Effector memory CD4-positive, alpha-beta T cell (primary cell): Measurements from ENCODE around the gene IL17RA.
"Not testable (repeated sequence)": the region's sequence is repeated elsewhere in the genome, so short reads cannot be mapped to it uniquely, and the experiment has no call there.

Source experiments
- DNase-seq, 3 donors: peaks; one replicate each; pipeline ENCODE4 v3.0.0-alpha.2; 2020
- H3K27ac ChIP-seq: 2 replicates; pipeline ENCODE4 v1.7.0; 2013; ENCODE audit warnings: mild to moderate bottlenecking, low read length, moderate library complexity; ENCODE audit not compliant: insufficient read depth, poor library complexity, severe bottlenecking
- H3K27me3 ChIP-seq: replicated peaks from 2 replicates; pipeline ENCODE4 v1.7.0; 2013; ENCODE audit warnings: mild to moderate bottlenecking, low read length; ENCODE audit not compliant: insufficient read depth, control insufficient read depth, poor library complexity, severe bottlenecking
- H3K36me3 ChIP-seq: 2 replicates; pipeline ENCODE4 v1.7.0; 2013; ENCODE audit warnings: mild to moderate bottlenecking, low read length, moderate library complexity; ENCODE audit not compliant: control insufficient read depth, insufficient read depth
- H3K4me1 ChIP-seq: 2 replicates; pipeline ENCODE4 v1.7.0; 2013; ENCODE audit warnings: low read length, mild to moderate bottlenecking; ENCODE audit not compliant: control insufficient read depth, insufficient read depth, poor library complexity, severe bottlenecking
- H3K4me3 ChIP-seq: 2 replicates; pipeline ENCODE4 v1.7.0; 2013; ENCODE audit warnings: low read length, low read depth, mild to moderate bottlenecking; ENCODE audit not compliant: insufficient read depth, poor library complexity, severe bottlenecking
- H3K9me3 ChIP-seq: 2 replicates; pipeline ENCODE4 v1.7.0; 2013; ENCODE audit warnings: mild to moderate bottlenecking, low read length, moderate library complexity; ENCODE audit not compliant: control insufficient read depth
- total RNA-seq, 3 donors: gene quantifications; one replicate each; lab custom pipeline; 2026; lab: John Stamatoyannopoulos, UW

IL17RA gene, protein sequence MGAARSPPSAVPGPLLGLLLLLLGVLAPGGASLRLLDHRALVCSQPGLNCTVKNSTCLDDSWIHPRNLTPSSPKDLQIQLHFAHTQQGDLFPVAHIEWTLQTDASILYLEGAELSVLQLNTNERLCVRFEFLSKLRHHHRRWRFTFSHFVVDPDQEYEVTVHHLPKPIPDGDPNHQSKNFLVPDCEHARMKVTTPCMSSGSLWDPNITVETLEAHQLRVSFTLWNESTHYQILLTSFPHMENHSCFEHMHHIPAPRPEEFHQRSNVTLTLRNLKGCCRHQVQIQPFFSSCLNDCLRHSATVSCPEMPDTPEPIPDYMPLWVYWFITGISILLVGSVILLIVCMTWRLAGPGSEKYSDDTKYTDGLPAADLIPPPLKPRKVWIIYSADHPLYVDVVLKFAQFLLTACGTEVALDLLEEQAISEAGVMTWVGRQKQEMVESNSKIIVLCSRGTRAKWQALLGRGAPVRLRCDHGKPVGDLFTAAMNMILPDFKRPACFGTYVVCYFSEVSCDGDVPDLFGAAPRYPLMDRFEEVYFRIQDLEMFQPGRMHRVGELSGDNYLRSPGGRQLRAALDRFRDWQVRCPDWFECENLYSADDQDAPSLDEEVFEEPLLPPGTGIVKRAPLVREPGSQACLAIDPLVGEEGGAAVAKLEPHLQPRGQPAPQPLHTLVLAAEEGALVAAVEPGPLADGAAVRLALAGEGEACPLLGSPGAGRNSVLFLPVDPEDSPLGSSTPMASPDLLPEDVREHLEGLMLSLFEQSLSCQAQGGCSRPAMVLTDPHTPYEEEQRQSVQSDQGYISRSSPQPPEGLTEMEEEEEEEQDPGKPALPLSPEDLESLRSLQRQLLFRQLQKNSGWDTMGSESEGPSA
- 95.7 to 134 (median 118) reads per million in 3 donors for total RNA-seq

DNA sequence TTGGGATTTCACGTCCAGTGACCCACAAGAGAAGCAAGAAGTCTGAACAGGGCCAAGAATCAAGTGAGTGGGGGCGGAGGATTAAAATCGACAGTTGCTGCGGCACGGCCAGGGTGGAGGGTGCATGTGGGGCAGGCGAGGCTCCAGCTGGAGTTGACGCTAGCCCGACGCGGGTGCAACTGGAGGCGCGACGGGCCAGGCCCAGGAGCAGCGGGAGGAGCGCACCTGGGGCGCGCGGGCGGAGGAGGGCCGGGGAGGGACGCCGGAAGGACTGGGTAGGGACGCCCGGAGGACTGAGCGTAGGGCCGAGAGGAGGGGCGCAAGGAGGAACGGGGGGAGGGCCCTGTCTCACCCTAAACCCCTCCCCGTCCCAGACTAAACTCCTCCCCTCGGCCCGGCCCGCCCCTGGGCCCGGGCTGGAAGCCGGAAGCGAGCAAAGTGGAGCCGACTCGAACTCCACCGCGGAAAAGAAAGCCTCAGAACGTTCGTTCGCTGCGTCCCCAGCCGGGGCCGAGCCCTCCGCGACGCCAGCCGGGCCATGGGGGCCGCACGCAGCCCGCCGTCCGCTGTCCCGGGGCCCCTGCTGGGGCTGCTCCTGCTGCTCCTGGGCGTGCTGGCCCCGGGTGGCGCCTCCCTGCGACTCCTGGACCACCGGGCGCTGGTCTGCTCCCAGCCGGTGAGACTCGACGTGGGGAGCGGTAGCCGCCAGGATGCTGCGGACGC, at the start of gene IL17RA:
IL17RA (plus strand) TSS at position 447 of the 723 bp plus-strand sequence; CDS start at position 539, 92 bp downstream.
- Histone ChIP-seq H3K27ac (peak within 1 kb of the TSS; percentile 86), H3K27me3 (no peaks in the 10 kb centered on the region), H3K9me3 (no peaks in the 10 kb centered on the region), H3K4me1 (peaks cover 33% of the 10 kb centered on the region), H3K4me3 (peak within 1 kb of the TSS; percentile 90), H3K36me3 (no peaks in the 10 kb centered on the region)
- DNase-seq, result peak; percentile 88 to 90 (median 89)

DNA sequence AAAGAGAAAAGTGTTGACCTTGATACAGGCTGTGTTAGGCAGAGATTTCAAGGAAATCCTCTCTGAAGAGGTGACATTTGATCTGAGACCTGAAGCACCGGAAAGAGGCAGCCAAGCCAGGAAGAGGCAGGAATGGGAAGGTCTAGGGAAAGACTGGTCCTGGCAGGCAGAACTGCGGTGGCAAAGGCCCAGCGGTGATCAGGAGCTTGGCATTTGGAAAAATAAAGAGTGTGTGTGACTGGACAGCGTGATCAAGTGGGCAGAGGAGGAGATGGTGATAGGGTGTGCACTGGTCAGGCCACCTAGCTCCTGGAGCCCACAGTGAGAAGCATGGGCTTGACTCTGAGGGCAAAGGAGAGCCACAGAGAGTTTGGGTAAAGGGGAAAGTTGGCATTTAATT, 49.6 kb upstream of the IL17RA start:
- Histone ChIP-seq H3K27ac (no peak overlapping the region), H3K36me3 (no peaks in the 10 kb centered on the region), H3K4me1 (no peaks in the 10 kb centered on the region), H3K27me3 (no peaks in the 10 kb centered on the region), H3K9me3 (no peaks in the 10 kb centered on the region), H3K4me3 (no peak overlapping the region)
- DNase-seq, result no peak

- not testable (repeated sequence) for H3K36me3 ChIP-seq, H3K9me3 ChIP-seq, H3K27me3 ChIP-seq, H3K27ac ChIP-seq, DNase-seq, H3K4me1 ChIP-seq
- H3K4me3 ChIP-seq, result peak overlapping the region; percentile 28
Observed at GRCh38 chr22:17035976-17036841, 48.6 kb upstream of the IL17RA start.

DNA sequence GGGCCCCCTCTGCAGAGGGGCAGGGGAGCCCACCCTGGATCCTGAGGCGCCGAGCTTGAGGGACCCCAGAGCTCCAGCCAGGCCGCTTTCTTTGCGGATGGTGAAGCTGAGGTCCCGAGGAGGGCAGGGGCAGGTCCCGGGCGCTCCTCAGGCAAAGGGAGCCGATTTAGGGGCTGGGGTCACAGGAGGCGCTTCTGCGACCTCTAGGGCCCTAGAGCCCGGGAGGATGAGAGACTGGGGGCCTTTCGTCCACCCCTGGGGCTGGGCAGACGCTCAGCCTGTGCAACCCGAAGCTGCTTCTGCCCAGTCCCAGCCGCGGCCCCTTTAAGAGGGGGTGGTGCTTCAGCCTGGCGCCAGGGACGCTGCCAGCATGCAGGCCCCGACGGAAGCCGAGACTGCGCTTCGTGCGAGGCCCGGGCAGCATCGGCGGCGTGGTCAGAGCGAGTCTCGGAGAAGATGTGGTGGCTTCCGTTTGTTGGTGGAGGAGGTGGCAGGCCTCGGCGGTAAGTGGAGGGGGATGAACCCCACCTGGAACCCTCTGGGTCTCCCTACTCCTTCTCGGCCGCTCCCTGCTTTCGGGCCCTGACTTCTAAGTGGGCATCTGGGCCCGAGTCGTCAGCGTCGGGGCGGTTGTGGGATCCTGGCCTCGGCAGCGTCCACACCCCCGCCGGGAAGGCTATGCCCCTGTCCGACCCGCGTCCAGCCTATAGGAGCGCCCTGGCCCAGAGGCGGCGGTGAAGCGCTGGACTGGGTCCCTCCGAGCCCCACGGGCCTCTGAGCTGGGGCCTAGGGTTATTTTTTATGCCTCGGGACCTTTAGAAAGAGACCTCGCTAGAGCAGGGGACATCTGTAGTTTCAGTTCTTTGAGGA, 47.7 kb upstream of the IL17RA start:
- H3K4me1 ChIP-seq, H3K27ac ChIP-seq, H3K9me3 ChIP-seq, H3K36me3 ChIP-seq, H3K27me3 ChIP-seq: not testable (repeated sequence)
- peak overlapping the region; percentile 28 for H3K4me3 ChIP-seq
- DNase-seq, result peak in 1 of 3 donors; percentile 0

DNA sequence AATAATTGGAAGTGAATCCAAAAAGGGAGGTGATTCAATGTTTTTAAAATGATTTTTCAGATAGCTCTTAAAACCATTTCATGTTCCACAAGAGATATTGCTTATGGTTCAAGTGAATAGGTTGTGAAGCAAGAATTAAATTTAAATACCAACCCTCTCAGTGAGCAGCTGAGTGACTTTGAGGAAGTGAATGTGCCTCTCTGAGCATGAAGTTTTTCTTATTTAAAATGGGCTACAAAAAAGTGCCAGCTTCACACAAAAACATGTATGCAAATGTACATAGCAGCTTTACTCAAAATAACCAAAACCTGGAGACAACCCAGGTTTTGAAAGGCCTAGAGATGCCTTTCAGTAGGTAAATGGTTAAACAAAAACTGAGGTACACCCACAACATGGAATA, 41.3 kb upstream of the IL17RA start:
- H3K27ac ChIP-seq, result no peak overlapping the region
- no peaks in the 10 kb centered on the region for H3K36me3 ChIP-seq
- no peaks in the 10 kb centered on the region for H3K4me1 ChIP-seq
- no peak overlapping the region for H3K4me3 ChIP-seq
- no peaks in the 10 kb centered on the region for H3K9me3 ChIP-seq
- peaks cover 4% of the 10 kb centered on the region for H3K27me3 ChIP-seq
- DNase-seq, result no peak

DNA sequence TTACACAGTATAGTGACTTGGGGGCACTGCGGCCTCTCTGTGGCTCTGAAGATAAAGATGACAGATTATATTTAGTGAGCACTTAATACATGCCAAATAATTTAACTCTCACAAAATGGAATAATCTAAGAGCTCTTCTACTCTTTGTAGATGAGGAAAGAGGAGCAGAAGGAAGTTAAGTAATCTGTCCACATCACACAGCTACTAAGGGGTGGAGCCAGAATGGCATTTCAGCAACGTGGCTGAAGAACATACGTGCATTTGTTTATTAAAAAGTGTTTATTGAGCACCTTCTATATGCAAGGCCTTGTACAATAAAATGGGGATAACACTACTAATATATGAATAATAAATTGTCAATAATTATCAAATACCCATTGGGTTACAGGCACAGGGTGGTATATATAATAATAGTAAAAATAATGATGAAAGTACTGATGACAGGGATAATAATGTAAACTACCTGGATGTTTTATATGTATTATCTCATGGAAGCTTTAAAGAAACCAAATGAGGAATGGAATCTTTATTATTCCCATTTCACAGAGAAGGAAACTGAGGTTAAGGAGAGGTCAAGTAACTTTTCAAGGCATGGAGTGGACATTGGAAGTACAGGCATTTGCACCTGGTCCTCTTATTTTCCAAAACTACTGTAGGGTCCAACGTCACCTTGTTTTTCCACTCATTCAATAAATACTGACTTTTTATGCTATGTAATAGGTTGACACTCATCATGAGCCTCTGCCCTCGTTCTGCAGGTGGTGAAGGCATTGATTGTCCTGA, 38.0 kb upstream of the IL17RA start:
- no peak for DNase-seq
- H3K9me3 ChIP-seq, result no peaks in the 10 kb centered on the region
- no peak overlapping the region for H3K27ac ChIP-seq
- H3K36me3 ChIP-seq, result no peaks in the 10 kb centered on the region
- H3K27me3 ChIP-seq, result peaks cover 4% of the 10 kb centered on the region
- H3K4me1 ChIP-seq, result no peaks in the 10 kb centered on the region
- H3K4me3 ChIP-seq, result no peak overlapping the region

DNA sequence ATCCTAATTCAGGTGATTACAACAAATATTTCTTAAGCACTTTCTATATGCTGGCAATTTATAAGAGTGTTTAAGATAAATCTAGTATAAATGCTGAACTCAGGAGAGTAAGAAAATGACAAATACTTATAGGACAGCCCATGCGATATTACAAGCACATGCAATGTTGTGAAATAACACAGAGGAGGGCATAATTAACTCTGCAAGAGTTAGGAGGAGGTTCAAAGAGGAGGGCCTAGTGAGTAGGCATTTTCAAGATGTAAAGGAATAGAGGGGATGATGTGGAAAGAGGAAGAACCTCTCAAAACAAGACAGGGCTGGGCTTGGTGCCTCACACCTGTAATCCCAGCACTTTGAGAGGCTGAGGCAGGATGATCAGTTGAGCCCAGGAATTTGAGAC, 37.1 kb upstream of the IL17RA start:
- no peaks in the 10 kb centered on the region for H3K4me1 ChIP-seq
- H3K27ac ChIP-seq, result no peak overlapping the region
- H3K9me3 ChIP-seq, result no peaks in the 10 kb centered on the region
- no peak for DNase-seq
- no peak overlapping the region for H3K4me3 ChIP-seq
- H3K36me3 ChIP-seq, result no peaks in the 10 kb centered on the region
- peaks cover 4% of the 10 kb centered on the region for H3K27me3 ChIP-seq

GRCh38 chr22:17056058-17056457, 28.7 kb upstream of the IL17RA start:
- Histone ChIP-seq H3K4me3 (no peak overlapping the region), H3K27ac (no peak overlapping the region), H3K9me3 (no peaks in the 10 kb centered on the region), H3K27me3 (no peaks in the 10 kb centered on the region), H3K36me3 (no peaks in the 10 kb centered on the region), H3K4me1 (no peaks in the 10 kb centered on the region)
- DNase-seq, result no peak
